HEK293T (cell line): ENCODE results near the gene BUD23.

Experiments used
- CTCF ChIA-PET: fragments of 350-600 bp; formaldehyde crosslinking; extraction: SDS; loops from one replicate; lab custom pipeline; 2021; ENCODE audit warnings: antibody characterized with exemption, inconsistent platforms; lab: Yijun Ruan, JAX
- POLR2A ChIA-PET: fragments of 350-600 bp; formaldehyde crosslinking; extraction: SDS; loops from one replicate; lab custom pipeline; 2020; ENCODE audit warnings: antibody characterized with exemption, inconsistent platforms; lab: Yijun Ruan, JAX
- DNase-seq: peaks from one replicate; pipeline ENCODE4 v3.0.0; 2012; ENCODE audit warnings: mixed read lengths; ENCODE audit errors: extremely low spot score
- ARNT ChIP-seq: fragments of 450-650 bp; IDR thresholded peaks from 2 replicates; pipeline ENCODE4 v1.6.1; 2017; ENCODE audit warnings: mild to moderate bottlenecking
- BHLHE40 ChIP-seq: fragments of 450-650 bp; IDR thresholded peaks from 2 replicates; pipeline ENCODE4 v1.6.1; 2016; ENCODE audit warnings: mild to moderate bottlenecking, moderate library complexity, borderline replicate concordance
- CTBP1 ChIP-seq: fragments of 450-650 bp; IDR thresholded peaks from 2 replicates; pipeline ENCODE4 v1.6.1; 2016; ENCODE audit warnings: borderline replicate concordance
- ELF4 ChIP-seq: fragments of 450-650 bp; IDR thresholded peaks from 2 replicates; pipeline ENCODE4 v1.6.1; 2017; ENCODE audit warnings: antibody characterized with exemption
- FOXA1 ChIP-seq: fragments of 450-650 bp; IDR thresholded peaks from 2 replicates; pipeline ENCODE4 v1.6.1; 2016; ENCODE audit warnings: mild to moderate bottlenecking
- FOXK2 ChIP-seq: fragments of 450-650 bp; IDR thresholded peaks from 2 replicates; pipeline ENCODE4 v1.6.1; 2016; ENCODE audit warnings: mild to moderate bottlenecking
- FOXM1 ChIP-seq: fragments of 450-650 bp; IDR thresholded peaks from 2 replicates; pipeline ENCODE4 v1.6.1; 2017; ENCODE audit warnings: mild to moderate bottlenecking, borderline replicate concordance
- HDGF ChIP-seq: fragments of 450-650 bp; IDR thresholded peaks from 2 replicates; pipeline ENCODE4 v1.6.1; 2017; ENCODE audit warnings: antibody characterized with exemption, borderline replicate concordance
- L3MBTL2 ChIP-seq: fragments of 450-650 bp; conservative IDR thresholded peaks from 2 replicates; pipeline ENCODE4 v1.6.1; 2016; ENCODE audit warnings: mild to moderate bottlenecking
- LEF1 ChIP-seq: fragments of 450-650 bp; IDR thresholded peaks from 2 replicates; pipeline ENCODE4 v1.6.1; 2017; ENCODE audit warnings: mild to moderate bottlenecking, borderline replicate concordance
- NFRKB ChIP-seq: fragments of 450-650 bp; IDR thresholded peaks from 2 replicates; pipeline ENCODE4 v1.6.1; 2016; ENCODE audit warnings: mild to moderate bottlenecking, moderate library complexity
- PKNOX1 ChIP-seq: fragments of 450-650 bp; IDR thresholded peaks from 2 replicates; pipeline ENCODE4 v1.6.1; 2016
- SP1 ChIP-seq: fragments of 450-650 bp; IDR thresholded peaks from 2 replicates; pipeline ENCODE4 v1.6.1; 2017
- SUZ12 ChIP-seq: fragments of 450-650 bp; IDR thresholded peaks from 2 replicates; pipeline ENCODE4 v1.6.1; 2016; ENCODE audit warnings: mild to moderate bottlenecking
- TARDBP ChIP-seq: fragments of 450-650 bp; IDR thresholded peaks from 2 replicates; pipeline ENCODE4 v1.6.1; 2016
- ZNF384 ChIP-seq: fragments of 450-650 bp; IDR thresholded peaks from 2 replicates; pipeline ENCODE4 v1.6.1; 2016

The BUD23 gene

GRCh38 chr7:73702226-73702625 is 18.8 kb downstream of the BUD23 start:
- CTCF ChIA-PET = interaction anchor here (1.1 to 1.5 kb wide), 3 partner anchors 14 to 33 kb away, joined by 3 to 4 read pairs (median 3); partner anchors contain the start of gene STX1A
- no peak for DNase-seq
- TF ChIP-seq PKNOX1 (no peak), ELF4 (no peak), CTBP1 (no peak), L3MBTL2 (no peak), ARNT (no peak), ZNF384 (no peak), FOXA1 (no peak), BHLHE40 (no peak)
- POLR2A ChIA-PET = interaction anchor here (1.6 kb wide), 1 partner anchor 19 kb away, joined by 4 read pairs; the partner anchor contains the start of genes BUD23 and DNAJC30

- ChIA-PET CTCF (interaction anchor here (1.1 to 1.5 kb wide), 3 partner anchors 13 to 34 kb away, joined by 3 to 4 read pairs (median 3); partner anchors contain the start of gene STX1A), POLR2A (no interaction called here)
Observed at GRCh38 chr7:73702665-73703064, 19.3 kb downstream of the BUD23 start.

GRCh38 chr7:73703225-73703624 is 19.8 kb downstream of the BUD23 start:
- CTCF ChIA-PET = no interaction called here
- no peak for DNase-seq
- TF ChIP-seq FOXK2 (no peak), HDGF (no peak), L3MBTL2 (no peak), CTBP1 (no peak), SP1 (no peak), NFRKB (no peak), FOXA1 (no peak), BHLHE40 (no peak), FOXM1 (no peak), ELF4 (no peak), SUZ12 (no peak), TARDBP (no peak), ARNT (no peak), ZNF384 (no peak), LEF1 (no peak), PKNOX1 (no peak)
- POLR2A ChIA-PET = no interaction called here

More at GRCh38 chr7:73702665-73703064, 19.3 kb downstream of the BUD23 start:
- TF ChIP-seq NFRKB (no peak), FOXK2 (no peak), TARDBP (no peak), SUZ12 (no peak), ARNT (no peak), ZNF384 (no peak), BHLHE40 (no peak)
- DNase-seq = no peak

- CTCF ChIA-PET = no interaction called here
- peak; percentile 77 for DNase-seq
- no peak for TF ChIP-seq FOXA1
- no peak for TF ChIP-seq TARDBP
- TF ChIP-seq L3MBTL2 = no peak
- no peak for TF ChIP-seq PKNOX1
- TF ChIP-seq FOXM1 = no peak
- POLR2A ChIA-PET = interaction anchor here (0.6 kb wide), 1 partner anchor 13 kb away, joined by 3 read pairs; no protein-coding TSS in a partner anchor
Observed at GRCh38 chr7:73703757-73704639, 20.6 kb downstream of the BUD23 start.

GRCh38 chr7:73704640-73705550 is 21.5 kb downstream of the BUD23 start:
- DNase-seq = no peak
- ChIA-PET CTCF (no interaction called here), POLR2A (interaction anchor here (0.6 to 0.8 kb wide), 2 partner anchors 12 to 21 kb away, joined by 3 read pairs; no protein-coding TSS in a partner anchor)
- TF ChIP-seq PKNOX1 (no peak), TARDBP (no peak), FOXA1 (no peak), ZNF384 (no peak), BHLHE40 (no peak), ELF4 (no peak), HDGF (no peak), CTBP1 (no peak), ARNT (no peak), LEF1 (no peak), SP1 (no peak)
